PC-3 (cell line): Measurements from ENCODE around the gene INO80E.

ENCODE experiments used
- EZH2 ChIP-seq: fragments of 300-600 bp; sonication (generic); IDR thresholded peaks from one replicate; pipeline ENCODE4 v1.6.1; 2017; ENCODE audit warnings: antibody characterized with exemption, mild to moderate bottlenecking, low read length; ENCODE audit not compliant: unreplicated experiment
- EZH2phosphoT487 ChIP-seq: fragments of 300-600 bp; sonication (generic); IDR thresholded peaks from 2 replicates; pipeline ENCODE4 v1.6.1; 2018; ENCODE audit warnings: mild to moderate bottlenecking, antibody characterized with exemption, low read length, borderline replicate concordance
- TF ChIP-seq, protein P1 (sequence below): fragments of 300-600 bp; sonication (generic); conservative IDR thresholded peaks from 2 replicates; pipeline ENCODE4 v1.5.1; 2017; ENCODE audit warnings: antibody characterized with exemption, low read depth, mild to moderate bottlenecking, low read length

DNA sequence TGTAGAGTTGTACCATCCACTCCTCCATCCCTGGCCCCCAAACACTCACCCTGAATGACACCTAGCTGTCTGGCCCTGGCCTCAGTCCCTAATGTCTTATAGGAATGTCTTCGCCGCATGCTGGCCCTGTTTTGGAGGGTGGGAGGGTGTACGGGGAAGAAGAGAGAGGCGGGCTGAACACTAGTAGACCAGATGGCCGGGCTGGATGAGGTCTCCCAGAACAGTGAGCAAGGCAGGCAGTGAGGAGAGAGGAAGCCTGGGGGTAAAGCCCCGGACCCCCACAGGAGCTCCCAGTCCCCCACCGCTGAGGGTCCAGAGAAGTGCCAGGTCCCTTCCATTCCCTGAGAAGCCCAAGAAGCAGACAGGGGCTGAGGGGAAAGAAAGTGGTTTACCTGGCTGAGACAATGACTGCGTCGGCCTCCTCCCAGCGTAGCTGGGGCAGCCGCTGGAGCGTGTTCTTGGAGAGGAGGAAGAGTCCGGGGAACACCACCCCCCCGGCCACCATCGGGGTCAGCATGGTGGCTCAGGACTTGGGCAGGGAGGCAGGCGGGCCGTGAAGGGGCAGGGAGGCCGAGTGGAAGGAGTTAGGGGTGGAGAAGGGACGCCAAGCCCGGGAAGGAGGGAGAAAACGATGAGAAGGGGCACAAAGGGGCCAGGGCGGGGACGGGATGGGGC is 34.1 kb downstream of the INO80E start:
- TF ChIP-seq, protein P1, sequence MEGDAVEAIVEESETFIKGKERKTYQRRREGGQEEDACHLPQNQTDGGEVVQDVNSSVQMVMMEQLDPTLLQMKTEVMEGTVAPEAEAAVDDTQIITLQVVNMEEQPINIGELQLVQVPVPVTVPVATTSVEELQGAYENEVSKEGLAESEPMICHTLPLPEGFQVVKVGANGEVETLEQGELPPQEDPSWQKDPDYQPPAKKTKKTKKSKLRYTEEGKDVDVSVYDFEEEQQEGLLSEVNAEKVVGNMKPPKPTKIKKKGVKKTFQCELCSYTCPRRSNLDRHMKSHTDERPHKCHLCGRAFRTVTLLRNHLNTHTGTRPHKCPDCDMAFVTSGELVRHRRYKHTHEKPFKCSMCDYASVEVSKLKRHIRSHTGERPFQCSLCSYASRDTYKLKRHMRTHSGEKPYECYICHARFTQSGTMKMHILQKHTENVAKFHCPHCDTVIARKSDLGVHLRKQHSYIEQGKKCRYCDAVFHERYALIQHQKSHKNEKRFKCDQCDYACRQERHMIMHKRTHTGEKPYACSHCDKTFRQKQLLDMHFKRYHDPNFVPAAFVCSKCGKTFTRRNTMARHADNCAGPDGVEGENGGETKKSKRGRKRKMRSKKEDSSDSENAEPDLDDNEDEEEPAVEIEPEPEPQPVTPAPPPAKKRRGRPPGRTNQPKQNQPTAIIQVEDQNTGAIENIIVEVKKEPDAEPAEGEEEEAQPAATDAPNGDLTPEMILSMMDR, result no peak
- TF ChIP-seq EZH2 (no peak), EZH2phosphoT487 (no peak)
